Epithelial cell of esophagus (primary cell): ENCODE data around the gene RTEL1.

ENCODE experiments used
- DNase-seq: peaks from one replicate; pipeline ENCODE4 v3.0.0; 2010; ENCODE audit warnings: low read depth
- H3K4me3 ChIP-seq: 2 replicates; pipeline ENCODE4 v1.5.1; 2011; ENCODE audit warnings: mild to moderate bottlenecking, low read length, control low read depth
- TF ChIP-seq, protein P1 (sequence below): IDR thresholded peaks from 2 replicates; pipeline ENCODE4 v1.5.1; 2011; ENCODE audit warnings: low read depth, mild to moderate bottlenecking, low read length, control low read depth, inconsistent platforms; ENCODE audit not compliant: insufficient read depth; ENCODE audit errors: missing control alignments

Gene RTEL1

DNA sequence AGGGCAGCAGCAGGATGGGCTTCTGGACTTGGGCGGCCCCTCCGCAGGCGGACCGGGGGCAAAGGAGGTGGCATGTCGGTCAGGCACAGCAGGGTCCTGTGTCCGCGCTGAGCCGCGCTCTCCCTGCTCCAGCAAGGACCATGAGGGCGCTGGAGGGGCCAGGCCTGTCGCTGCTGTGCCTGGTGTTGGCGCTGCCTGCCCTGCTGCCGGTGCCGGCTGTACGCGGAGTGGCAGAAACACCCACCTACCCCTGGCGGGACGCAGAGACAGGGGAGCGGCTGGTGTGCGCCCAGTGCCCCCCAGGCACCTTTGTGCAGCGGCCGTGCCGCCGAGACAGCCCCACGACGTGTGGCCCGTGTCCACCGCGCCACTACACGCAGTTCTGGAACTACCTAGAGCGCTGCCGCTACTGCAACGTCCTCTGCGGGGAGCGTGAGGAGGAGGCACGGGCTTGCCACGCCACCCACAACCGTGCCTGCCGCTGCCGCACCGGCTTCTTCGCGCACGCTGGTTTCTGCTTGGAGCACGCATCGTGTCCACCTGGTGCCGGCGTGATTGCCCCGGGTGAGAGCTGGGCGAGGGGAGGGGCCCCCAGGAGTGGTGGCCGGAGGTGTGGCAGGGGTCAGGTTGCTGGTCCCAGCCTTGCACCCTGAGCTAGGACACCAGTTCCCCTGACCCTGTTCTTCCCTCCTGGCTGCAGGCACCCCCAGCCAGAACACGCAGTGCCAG, 38.7 kb downstream of the RTEL1 start, which contains the start of gene TNFRSF6B:
TSS of gene TNFRSF6B (plus strand) at position 25 of the 729 bp plus-strand sequence. CDS start at position 141, 116 bp downstream.
- TF ChIP-seq, protein P1, sequence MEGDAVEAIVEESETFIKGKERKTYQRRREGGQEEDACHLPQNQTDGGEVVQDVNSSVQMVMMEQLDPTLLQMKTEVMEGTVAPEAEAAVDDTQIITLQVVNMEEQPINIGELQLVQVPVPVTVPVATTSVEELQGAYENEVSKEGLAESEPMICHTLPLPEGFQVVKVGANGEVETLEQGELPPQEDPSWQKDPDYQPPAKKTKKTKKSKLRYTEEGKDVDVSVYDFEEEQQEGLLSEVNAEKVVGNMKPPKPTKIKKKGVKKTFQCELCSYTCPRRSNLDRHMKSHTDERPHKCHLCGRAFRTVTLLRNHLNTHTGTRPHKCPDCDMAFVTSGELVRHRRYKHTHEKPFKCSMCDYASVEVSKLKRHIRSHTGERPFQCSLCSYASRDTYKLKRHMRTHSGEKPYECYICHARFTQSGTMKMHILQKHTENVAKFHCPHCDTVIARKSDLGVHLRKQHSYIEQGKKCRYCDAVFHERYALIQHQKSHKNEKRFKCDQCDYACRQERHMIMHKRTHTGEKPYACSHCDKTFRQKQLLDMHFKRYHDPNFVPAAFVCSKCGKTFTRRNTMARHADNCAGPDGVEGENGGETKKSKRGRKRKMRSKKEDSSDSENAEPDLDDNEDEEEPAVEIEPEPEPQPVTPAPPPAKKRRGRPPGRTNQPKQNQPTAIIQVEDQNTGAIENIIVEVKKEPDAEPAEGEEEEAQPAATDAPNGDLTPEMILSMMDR = no peak
- peak; percentile 28 for DNase-seq
- peak within 1 kb of the TSS; percentile 22 for H3K4me3 ChIP-seq

DNA sequence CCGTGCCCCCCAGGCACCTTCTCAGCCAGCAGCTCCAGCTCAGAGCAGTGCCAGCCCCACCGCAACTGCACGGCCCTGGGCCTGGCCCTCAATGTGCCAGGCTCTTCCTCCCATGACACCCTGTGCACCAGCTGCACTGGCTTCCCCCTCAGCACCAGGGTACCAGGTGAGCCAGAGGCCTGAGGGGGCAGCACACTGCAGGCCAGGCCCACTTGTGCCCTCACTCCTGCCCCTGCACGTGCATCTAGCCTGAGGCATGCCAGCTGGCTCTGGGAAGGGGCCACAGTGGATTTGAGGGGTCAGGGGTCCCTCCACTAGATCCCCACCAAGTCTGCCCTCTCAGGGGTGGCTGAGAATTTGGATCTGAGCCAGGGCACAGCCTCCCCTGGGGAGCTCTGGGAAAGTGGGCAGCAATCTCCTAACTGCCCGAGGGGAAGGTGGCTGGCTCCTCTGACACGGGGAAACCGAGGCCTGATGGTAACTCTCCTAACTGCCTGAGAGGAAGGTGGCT, 39.3 kb downstream of the RTEL1 start:
- H3K4me3 ChIP-seq = no peak overlapping the region
- TF ChIP-seq, protein P1 = no peak
- DNase-seq = no peak

- peak; percentile 27 for DNase-seq
- TF ChIP-seq, protein P1 = no peak
- H3K4me3 ChIP-seq = no peak overlapping the region
These were observed 39.9 kb downstream of the RTEL1 start for GRCh38 chr20:63697868-63698545.

DNA sequence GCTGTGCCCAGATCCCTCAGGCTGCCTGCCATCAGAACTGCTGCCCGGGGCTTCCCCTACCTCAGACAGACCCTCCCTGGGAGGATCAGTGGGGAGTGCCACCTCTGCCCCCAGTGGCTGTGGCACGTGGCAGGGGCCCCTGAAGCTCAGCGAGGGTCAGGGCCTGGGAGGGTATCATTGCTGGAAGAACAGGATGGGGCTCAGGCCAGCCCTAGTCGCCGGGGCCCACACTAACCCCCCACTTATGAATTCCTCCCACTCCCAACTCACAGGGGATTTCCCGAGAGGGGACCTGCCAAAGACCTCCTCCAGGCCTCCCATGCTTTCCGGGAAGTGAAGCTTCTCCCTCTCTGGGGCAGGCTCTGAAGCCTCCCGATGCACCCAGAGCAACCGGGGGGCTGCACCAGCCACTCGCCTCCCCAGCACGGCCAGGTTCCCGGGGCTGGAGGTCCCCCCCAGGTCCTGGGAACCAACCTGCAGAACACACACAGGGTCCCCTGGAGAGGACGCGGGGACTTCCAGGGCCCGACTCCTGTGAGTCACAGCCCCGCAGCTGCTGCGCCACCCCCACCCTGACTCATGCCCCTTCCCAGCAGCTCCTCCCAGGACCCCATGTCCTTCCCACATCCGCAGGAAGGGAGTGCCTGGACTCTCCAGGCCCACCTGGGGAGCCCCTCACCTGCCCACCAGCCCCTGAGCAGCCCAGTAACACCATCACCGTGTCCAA, 40.8 kb downstream of the RTEL1 start:
- no peak overlapping the region for H3K4me3 ChIP-seq
- peak; percentile 92 for DNase-seq
- TF ChIP-seq, protein P1 = no peak

- TF ChIP-seq, protein P1 = no peak
- DNase-seq = no peak
- H3K4me3 ChIP-seq = no peak overlapping the region
These were observed 41.5 kb downstream of the RTEL1 start for GRCh38 chr20:63699466-63700198.
